GM19240 (cell line): ENCODE results near the gene MYLIP.

Experiments used
- DNase-seq: peaks from one replicate; pipeline ENCODE4 v3.0.0; 2011; ENCODE audit warnings: low spot score; ENCODE audit not compliant: insufficient read length

The MYLIP gene

DNA sequence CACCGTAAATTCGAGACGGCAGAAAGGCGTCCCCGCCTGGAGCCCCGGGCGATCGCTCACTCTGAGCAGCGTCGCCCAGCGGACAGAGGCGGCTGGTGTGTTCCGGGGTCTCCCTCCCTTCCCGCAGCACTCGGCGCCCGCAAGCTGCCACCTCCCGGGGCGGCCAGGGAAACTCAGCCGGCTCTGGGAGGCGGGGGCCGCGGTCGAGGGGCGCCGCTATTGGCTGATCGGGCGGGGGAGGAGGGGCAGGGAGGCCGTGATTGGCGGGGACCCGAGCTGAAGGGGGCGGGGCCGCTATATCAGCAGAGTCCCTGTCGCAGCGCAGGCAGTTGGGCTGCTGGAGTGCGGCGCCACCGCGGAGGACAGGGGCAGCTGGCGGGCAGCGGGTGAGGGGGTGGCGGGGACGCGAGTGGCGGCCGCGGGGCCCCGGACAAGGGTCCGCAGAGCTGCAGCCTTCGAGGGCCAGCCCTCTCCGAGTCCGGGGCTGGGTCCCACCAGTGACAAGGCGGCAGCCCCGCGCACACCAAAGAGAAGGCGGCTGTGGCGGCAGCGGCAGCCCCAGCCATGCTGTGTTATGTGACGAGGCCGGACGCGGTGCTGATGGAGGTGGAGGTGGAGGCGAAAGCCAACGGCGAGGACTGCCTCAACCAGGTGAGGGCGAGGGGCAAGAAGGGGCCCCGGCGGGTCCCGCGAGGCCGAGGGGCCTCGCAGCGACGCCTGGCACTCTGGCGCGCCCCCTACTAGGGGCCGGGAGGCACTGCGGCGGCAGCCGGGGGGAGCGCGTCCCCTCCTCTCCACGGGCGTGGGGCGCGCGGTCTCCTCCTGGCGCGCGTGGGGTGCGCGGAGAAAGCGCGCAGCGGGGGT, at the start of gene MYLIP:
Gene MYLIP, plus strand, starts transcription at position 328 of the 864 bp plus-strand sequence. Its CDS starts 237 bp downstream, at position 565.
- peak; percentile 76 for DNase-seq

- no peak for DNase-seq
Observed at GRCh38 chr6:16079354-16079753, 49.5 kb upstream of the MYLIP start.

GRCh38 chr6:16080204-16080603, 48.7 kb upstream of the MYLIP start:
- DNase-seq = no peak

DNA sequence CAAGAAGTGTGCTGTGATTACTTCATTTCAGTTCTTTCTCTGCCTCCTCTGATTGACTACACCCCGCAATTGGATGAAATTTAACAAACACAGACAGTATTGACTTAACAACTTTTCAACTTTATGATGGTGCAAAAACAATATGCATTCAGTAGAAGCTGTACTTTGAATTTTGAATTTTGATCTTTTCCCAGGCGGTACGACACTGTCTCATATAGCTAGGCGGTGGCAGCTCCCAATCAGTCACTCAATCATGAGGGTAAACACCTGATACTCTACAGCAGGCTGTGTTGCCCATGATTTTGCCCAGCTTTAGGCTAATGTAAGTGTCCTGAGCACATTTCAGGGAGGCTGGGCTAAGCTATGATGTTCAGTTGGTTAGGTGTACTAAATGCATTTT, 47.6 kb upstream of the MYLIP start:
- DNase-seq = no peak

- no peak for DNase-seq
Observed at GRCh38 chr6:16082361-16082760, 46.5 kb upstream of the MYLIP start.

DNA sequence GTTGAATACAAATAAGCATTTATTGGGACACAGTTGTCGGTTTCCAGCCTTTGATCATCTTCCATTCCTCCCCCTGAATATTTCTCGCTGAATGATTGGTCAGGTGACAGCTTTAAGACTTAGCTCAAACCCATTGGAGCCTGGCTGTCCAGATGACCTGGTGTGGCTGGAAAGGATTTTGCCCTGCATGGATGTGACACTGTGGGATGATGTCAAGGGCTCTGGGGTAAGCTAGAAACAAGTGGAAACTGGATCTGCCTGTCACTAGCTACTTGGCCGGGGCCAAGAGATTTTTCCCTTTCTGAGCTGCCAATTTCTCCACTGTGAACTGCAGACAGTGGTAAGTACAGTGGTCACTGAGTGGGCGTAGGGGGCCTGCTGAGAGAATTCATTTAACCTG, 41.9 kb upstream of the MYLIP start:
- no peak for DNase-seq

- DNase-seq = no peak
Observed at GRCh38 chr6:16087386-16087785, 41.5 kb upstream of the MYLIP start.

DNA sequence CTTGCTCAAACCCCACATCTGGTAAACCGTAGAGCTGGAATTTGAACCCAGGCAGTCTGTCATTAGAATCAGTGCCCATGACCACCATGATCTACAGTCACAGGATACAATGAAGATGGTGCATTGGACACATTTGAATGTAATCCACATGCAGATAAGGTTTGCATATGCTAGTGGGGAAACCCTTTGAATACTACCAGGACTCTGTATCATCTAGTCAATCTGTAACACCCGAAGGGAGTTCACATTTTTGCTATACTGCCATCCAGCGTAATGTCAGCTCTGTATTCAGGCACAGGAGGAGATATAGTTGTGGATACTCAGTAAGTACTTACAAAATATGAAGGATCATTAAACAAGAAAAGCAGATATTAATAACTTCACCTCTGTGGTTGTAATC, 40.5 kb upstream of the MYLIP start:
- DNase-seq = no peak

GRCh38 chr6:16089232-16090062, 39.4 kb upstream of the MYLIP start:
- DNase-seq = no peak

DNA sequence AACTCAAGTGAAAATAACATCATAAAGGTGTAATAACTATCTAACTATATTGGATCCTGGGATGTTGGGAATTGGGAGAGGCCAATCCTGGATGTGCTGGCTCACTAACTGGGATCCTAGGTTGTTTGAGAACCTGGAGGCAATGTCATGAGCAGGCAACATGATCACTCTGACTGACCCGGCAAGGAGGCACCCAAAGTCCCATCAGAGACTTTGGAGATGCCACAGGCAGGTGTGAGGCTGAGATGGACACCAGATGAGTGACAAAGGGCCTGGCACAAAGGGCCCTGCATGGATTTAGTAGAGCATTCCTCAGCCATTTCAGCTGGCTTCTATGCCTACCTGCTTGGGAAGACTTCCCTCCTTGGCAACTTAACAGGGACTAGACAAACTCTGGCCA, 38.4 kb upstream of the MYLIP start:
- DNase-seq = no peak

GRCh38 chr6:16090920-16091319, 38.0 kb upstream of the MYLIP start:
- DNase-seq = no peak

DNA sequence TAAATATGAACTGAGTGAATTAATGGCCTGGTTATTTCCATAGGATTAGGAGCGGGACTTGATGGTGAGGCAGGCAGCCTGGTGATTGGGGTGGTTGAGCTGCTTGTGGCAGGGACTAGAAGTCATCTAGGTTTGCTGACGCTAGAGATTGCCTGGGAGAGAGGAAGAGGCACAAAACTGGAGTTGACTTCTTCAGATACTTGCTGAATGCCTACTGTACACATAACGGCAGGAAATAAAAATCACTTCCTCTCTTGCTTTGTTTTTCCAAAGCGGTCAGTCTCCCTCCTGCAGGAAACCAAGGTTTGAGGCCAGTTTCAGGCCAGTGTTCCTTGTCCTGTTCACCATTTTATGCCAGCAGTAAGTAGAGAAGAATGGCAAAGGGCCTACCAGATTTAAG, 36.7 kb upstream of the MYLIP start:
- DNase-seq = no peak

GRCh38 chr6:16092990-16093389, 35.9 kb upstream of the MYLIP start:
- no peak for DNase-seq

DNA sequence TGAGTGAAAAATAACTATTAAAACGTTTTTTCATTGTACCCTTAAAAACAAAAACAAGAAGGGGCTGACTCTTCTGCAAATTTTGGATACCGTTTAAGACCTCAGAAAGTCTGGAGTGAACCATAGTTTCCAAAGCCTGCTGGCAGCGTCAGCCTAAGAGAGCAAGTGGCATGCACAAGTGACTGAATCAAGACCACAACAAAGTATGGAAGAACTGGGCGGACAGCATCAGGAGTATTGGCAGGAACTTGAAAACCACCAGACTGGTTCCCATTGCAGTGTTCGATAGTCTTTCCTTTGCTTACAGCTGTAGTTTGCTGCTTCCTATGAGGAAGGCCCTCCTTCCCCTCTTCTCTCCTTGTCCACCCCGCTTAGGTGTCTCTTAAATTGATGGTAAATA, 33.7 kb upstream of the MYLIP start:
- no peak for DNase-seq

GRCh38 chr6:16097382-16098171, 31.3 kb upstream of the MYLIP start:
- DNase-seq = no peak

DNA sequence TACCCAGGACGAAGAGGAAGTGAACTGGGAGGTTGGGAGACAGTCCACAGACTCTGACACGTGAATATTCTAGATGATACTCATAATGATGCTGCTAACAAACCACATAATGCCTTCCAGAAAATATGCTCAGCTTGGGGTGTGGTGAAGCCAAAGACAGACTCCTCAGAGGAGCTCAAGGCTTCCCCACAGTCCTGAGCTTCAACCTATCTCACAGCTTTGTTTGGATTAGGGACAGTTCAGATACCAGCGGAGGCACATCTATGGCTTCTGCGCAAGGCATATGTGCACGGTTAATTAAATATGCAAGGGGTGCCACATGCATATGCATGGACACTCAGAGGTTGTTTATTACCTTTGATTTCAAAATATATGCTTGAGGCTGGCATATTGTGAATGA, 30.7 kb upstream of the MYLIP start:
- DNase-seq = no peak

- no peak for DNase-seq
Observed at GRCh38 chr6:16102208-16102607, 26.7 kb upstream of the MYLIP start.

DNA sequence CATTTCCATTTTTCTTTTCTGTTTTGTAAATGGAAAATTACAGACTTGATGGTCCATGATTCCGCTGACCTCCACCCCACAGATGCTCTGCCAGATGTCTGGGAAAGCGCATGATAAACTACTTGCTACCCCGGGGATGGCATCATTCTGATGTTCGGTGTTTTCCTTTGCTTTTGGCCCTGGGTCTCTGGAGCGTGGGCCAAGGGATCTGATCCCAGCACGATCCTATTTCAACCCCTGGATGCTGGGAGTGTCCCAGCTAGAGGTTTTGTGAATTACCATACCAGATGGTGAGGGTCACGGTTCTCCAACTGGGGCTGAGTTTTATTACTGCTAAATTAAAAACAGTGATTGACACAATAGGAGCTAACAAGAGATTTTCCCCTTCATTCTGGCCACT, 25.2 kb upstream of the MYLIP start:
- no peak for DNase-seq

DNA sequence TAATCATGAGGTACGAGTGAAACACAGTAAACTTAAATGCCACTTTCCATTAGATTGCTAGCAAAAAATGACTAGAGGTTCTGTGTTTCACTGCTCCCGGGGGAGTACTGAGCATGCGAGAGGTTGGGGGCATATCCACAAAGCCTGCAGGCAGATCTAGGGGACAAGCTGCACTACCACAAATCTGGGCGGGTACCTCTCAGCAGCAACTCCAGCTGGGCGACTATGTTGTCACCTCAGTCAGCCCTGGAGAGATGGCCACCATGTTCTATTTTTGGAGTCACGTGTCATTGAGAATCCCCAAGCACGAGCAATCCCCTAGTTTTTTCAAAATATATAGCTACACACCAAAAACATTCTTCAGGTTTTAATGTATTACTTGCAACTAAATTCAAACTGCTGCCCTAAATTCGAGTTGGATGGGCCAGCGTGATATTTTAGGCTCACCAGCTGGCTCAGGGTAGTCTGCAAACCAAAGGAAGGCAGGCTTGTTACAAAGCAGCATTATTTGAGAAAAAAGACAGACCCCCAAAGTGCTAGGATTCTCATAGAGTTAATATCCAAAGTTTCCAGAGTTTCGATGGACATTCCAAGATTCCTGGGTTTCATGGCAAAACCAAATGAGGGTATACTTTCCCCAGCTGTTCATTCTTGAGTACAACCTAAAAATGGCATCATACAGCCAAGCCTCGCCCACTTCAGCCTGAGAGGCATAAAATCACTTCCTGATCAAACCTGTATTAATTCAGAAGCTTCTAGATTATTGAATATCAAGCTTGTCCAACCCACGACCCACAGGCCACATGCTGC, 24.1 kb upstream of the MYLIP start:
- DNase-seq = no peak

GRCh38 chr6:16105854-16106253, 23.0 kb upstream of the MYLIP start:
- DNase-seq = no peak
